SU-DHL-6 (cell line): ENCODE measurements around the gene CDKAL1.

ENCODE experiments used
- H2AFZ ChIP-seq: fragments of 200-600 bp; sonication (generic); 2 replicates; pipeline ENCODE4 v1.6.1; 2014; ENCODE audit warnings: low read depth, mild to moderate bottlenecking, moderate library complexity, mixed read lengths, antibody characterized with exemption, low read length; ENCODE audit not compliant: severe bottlenecking
- H3F3A ChIP-seq: fragments of 200-600 bp; shearing (Covaris generic); 2 replicates; pipeline ENCODE4 v1.6.0; 2016; ENCODE audit warnings: antibody characterized with exemption, mild to moderate bottlenecking; ENCODE audit not compliant: insufficient read depth
- H3K27ac ChIP-seq: fragments of 200-600 bp; sonication (generic); 2 replicates; pipeline ENCODE4 v1.5.1; 2016; ENCODE audit warnings: low read depth, mild to moderate bottlenecking, low read length, moderate library complexity, mixed read lengths
- H3K27me3 ChIP-seq: fragments of 200-600 bp; sonication (generic), shearing (Covaris generic); 2 replicates; pipeline ENCODE4 v1.6.0; 2014; ENCODE audit warnings: mild to moderate bottlenecking, low read length
- H3K36me3 ChIP-seq: fragments of 200-600 bp; sonication (generic); 2 replicates; pipeline ENCODE4 v1.6.1; 2014; ENCODE audit warnings: mild to moderate bottlenecking, low read length, mixed read lengths
- H3K4me2 ChIP-seq: fragments of 300-600, 200-600 bp; shearing (Covaris generic), sonication (generic); 2 replicates; pipeline ENCODE4 v1.6.0; 2014; ENCODE audit warnings: low read length, low read depth, mild to moderate bottlenecking; ENCODE audit not compliant: poor library complexity, severe bottlenecking
- H3K4me3 ChIP-seq: fragments of 200-600 bp; sonication (generic); 2 replicates; pipeline ENCODE4 v1.5.1; 2014; ENCODE audit warnings: antibody characterized with exemption, low read length, mild to moderate bottlenecking, mixed read lengths; ENCODE audit not compliant: insufficient read depth, poor library complexity, severe bottlenecking
- H3K79me2 ChIP-seq: fragments of 200-600 bp; sonication (generic); 2 replicates; pipeline ENCODE4 v1.6.1; 2014; ENCODE audit warnings: mild to moderate bottlenecking, low read length, moderate library complexity; ENCODE audit not compliant: insufficient read depth
- H3K9ac ChIP-seq: fragments of 200-600 bp; sonication (generic); 2 replicates; pipeline ENCODE4 v1.7.0; 2014; ENCODE audit warnings: mild to moderate bottlenecking, low read length
- H3K9me2 ChIP-seq: fragments of 200-600 bp; sonication (generic); replicated peaks from 2 replicates; pipeline ENCODE4 v1.6.1; 2014; ENCODE audit warnings: low read length; ENCODE audit not compliant: insufficient read depth
- H3K9me3 ChIP-seq: fragments of 200-600 bp; sonication (generic); 2 replicates; pipeline ENCODE4 v1.6.1; 2014; ENCODE audit warnings: low read length, mixed read lengths; ENCODE audit not compliant: insufficient read depth
- H4K20me1 ChIP-seq: fragments of 200-600 bp; sonication (generic); 2 replicates; pipeline ENCODE4 v1.6.1; 2014; ENCODE audit warnings: low read depth, mild to moderate bottlenecking, antibody characterized with exemption, low read length, moderate library complexity, mixed read lengths
- CTCF ChIP-seq: fragments of 200-600 bp; sonication (generic); IDR thresholded peaks from one replicate; pipeline ENCODE4 v1.5.1; 2017; ENCODE audit warnings: antibody characterized with exemption, mild to moderate bottlenecking, low read length, moderate library complexity; ENCODE audit not compliant: insufficient read depth, poor library complexity, severe bottlenecking
- EZH2phosphoT487 ChIP-seq: fragments of 200-600 bp; sonication (generic), shearing (Covaris generic); conservative IDR thresholded peaks from 2 replicates; pipeline ENCODE4 v1.6.1; 2018; ENCODE audit warnings: mild to moderate bottlenecking, antibody characterized with exemption, low read length, moderate library complexity, mixed read lengths

CDKAL1 gene

GRCh38 chr6:20540683-20541082 is 6.4 kb downstream of the CDKAL1 start:
- no peaks in the 10 kb centered on the region for H3K9me3 ChIP-seq
- H4K20me1 ChIP-seq, result peaks cover 5% of the 10 kb centered on the region; the same call in 1 of the 2 replicates
- TF ChIP-seq EZH2phosphoT487, result no peak
- TF ChIP-seq CTCF, result no peak
- H3K36me3 ChIP-seq, result peaks cover 12% of the 10 kb centered on the region; the same call in 1 of the 2 replicates
- H3K9ac ChIP-seq, result no peak overlapping the region
- no peaks in the 10 kb centered on the region for H3K9me2 ChIP-seq
- H3K27ac ChIP-seq, result no peak overlapping the region
- H3K27me3 ChIP-seq, result no peaks in the 10 kb centered on the region
- no peak overlapping the region for H3K4me2 ChIP-seq
- H3K4me3 ChIP-seq, result no peak overlapping the region
- no peak overlapping the region for H2AFZ ChIP-seq
- no peaks in the 10 kb centered on the region for H3F3A ChIP-seq
- H3K79me2 ChIP-seq, result peaks cover 80% of the 10 kb centered on the region

- Histone ChIP-seq H3K9me2 (no peaks in the 10 kb centered on the region), H3K79me2 (peaks cover 73% of the 10 kb centered on the region), H3K4me3 (no peak overlapping the region), H3K4me2 (no peak overlapping the region), H3K9ac (no peak overlapping the region), H2AFZ (no peak overlapping the region), H3K36me3 (peaks cover 19% of the 10 kb centered on the region; the same call in 1 of the 2 replicates), H3K9me3 (no peaks in the 10 kb centered on the region), H4K20me1 (peaks cover 5% of the 10 kb centered on the region; the same call in 1 of the 2 replicates), H3K27ac (no peak overlapping the region), H3F3A (no peaks in the 10 kb centered on the region), H3K27me3 (no peaks in the 10 kb centered on the region)
- TF ChIP-seq EZH2phosphoT487 (no peak), CTCF (no peak)
These were observed 7.1 kb downstream of the CDKAL1 start for GRCh38 chr6:20541382-20541781.

- TF ChIP-seq CTCF (no peak), EZH2phosphoT487 (no peak)
- Histone ChIP-seq H3K27ac (no peak overlapping the region), H3K4me3 (no peak overlapping the region), H3K9me2 (no peaks in the 10 kb centered on the region), H3K4me2 (no peak overlapping the region), H4K20me1 (peaks cover 5% of the 10 kb centered on the region; the same call in 1 of the 2 replicates), H3F3A (no peaks in the 10 kb centered on the region), H3K9ac (no peak overlapping the region), H3K27me3 (no peaks in the 10 kb centered on the region), H2AFZ (no peak overlapping the region), H3K9me3 (no peaks in the 10 kb centered on the region), H3K79me2 (peaks cover 63% of the 10 kb centered on the region), H3K36me3 (peaks cover 21% of the 10 kb centered on the region)
These were observed 8.8 kb downstream of the CDKAL1 start for GRCh38 chr6:20542927-20543602.
